GM12872 (cell line): Measurements from ENCODE around the gene BTG1.

ENCODE experiments used
- CTCF ChIP-seq: IDR thresholded peaks from 3 replicates; pipeline ENCODE4 v1.5.1; 2011; ENCODE audit warnings: low read depth, mild to moderate bottlenecking, low read length, moderate library complexity; ENCODE audit not compliant: insufficient read depth

The BTG1 gene

GRCh38 chr12:92114834-92115233, 30.8 kb downstream of the BTG1 start:
- TF ChIP-seq CTCF: no peak

DNA sequence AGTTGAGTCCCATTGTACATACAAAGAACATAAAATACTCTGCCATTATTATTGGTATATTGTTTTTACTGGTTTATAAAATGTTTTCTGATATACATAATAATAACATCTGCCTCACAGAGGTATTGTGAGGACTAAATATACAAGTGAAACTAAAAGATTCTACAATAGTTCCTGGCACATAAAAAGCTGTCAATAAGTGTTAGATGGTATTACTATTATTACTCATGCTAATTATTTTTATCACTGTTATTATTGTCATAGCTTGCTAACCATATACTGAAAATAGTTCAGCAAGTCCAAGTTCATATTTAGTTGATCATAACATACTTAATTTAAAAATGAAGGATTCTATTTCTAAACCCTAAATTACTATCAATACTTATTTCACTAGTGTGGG, 34.4 kb downstream of the BTG1 start:
- no peak for TF ChIP-seq CTCF

GRCh38 chr12:92110083-92110640, 35.5 kb downstream of the BTG1 start:
- no peak for TF ChIP-seq CTCF

DNA sequence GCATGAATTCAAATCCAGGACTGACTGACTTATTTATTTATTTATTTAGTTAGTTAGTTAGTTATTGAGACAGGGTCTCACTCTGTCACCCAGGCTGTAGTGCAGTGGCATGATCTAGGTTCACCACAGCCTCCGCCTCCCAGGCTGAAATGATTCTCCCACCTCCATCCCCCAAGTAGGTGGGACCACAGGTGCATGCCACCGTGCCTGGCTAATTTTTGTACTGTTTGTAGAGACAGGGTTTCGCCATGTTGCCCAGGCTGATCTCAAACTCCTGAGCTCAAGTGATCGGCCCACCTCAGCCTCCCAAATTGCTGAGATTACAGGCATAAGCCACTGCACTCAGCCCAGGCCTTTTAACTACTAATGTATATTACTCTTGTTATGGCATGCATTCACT, 36.0 kb downstream of the BTG1 start:
- TF ChIP-seq CTCF: no peak

GRCh38 chr12:92108651-92109050, 37.0 kb downstream of the BTG1 start:
- no peak for TF ChIP-seq CTCF

- no peak for TF ChIP-seq CTCF
Observed at GRCh38 chr12:92107621-92108131, 38.0 kb downstream of the BTG1 start.

DNA sequence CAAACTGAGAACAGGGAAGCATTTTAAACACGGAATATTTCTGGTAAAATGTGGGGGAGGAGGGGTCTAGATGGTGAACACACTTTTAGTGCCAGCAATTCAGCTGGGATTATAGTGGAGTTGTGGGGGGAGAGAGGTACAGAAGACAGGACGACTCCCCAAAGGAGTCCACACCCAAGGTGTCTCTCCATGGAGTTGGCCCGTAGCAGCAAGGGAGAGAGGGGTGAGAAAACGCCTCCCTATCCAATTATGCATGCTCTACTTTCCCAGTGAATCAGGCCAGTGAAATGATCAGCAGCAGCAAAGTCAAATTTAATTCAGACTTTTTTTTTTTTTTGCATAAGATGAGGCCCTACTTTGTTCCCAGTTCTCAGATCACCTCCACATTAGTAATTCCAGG, 38.6 kb downstream of the BTG1 start:
- TF ChIP-seq CTCF: no peak
